ACHN (cell line): ENCODE measurements around the gene MRPL22.
"Not testable (repeated sequence)": the region's sequence is repeated elsewhere in the genome, so short reads cannot be mapped to it uniquely, and the experiment has no call there.

Source experiments
- DNase-seq: peaks from one replicate; pipeline ENCODE4 v3.0.0-alpha.2; 2015
- in situ Hi-C: cut with HindIII; loops from 2 replicates; pipeline ENCODE4 v1.10.0; 2017; ENCODE audit warnings: low sequenced_read_pairs, low pct_ligation_motif_present, low pct_unique_long_range_greater_than_20kb

Gene MRPL22

GRCh38 chr5:154977409-154977808 is 36.5 kb downstream of the MRPL22 start:
- DNase-seq, result no peak
- in situ Hi-C loops, result no loop called here

DNA sequence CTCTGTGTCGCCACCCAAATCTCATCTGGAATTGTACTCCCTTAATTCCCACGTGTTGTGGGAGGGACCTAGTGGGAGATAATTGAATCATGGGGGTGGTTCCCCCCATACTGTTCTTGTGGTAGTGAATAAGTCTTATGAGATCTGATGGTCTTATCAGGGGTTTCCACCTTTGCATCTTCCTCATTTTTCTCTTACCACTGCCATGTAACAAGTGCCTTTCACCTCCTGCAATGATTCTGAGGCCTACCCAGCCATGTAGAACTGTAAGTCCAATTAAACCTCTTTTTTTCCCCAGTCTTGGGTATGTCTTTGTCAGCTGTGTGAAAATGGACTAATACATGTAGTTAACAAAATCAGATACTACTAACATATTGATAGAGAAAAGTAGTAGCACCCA is 37.4 kb downstream of the MRPL22 start:
- in situ Hi-C loops, result not testable (repeated sequence)

DNA sequence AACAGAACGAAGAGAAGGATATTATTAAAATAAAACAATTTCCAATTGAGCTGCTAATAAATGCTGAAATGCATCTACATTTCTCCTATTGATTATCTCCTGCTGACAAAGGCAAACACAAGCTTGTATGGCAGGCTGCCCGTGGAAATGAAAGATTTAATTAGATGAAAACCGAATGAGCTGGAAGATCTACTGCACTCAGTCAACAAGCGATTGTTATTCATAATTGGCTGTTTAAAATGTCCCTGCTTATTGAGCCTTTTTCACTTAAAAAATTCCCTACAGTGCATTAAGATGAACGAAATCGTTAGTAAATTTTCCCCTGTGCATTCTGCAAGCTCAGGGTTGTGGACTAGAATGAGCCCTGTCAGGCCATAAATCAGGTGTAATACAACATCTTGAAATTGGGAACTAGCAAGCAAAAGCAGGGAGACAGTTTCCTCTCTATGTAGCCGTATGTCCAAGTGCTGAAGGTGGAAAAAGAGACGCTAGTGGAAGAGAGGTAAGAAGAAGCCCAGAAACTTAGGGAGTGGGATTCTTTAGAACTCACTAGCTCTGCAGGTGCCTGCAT is 44.2 kb downstream of the MRPL22 start:
- in situ Hi-C loops, result no loop called here
- no peak for DNase-seq

More for the DNA sequence above, 37.4 kb downstream of the MRPL22 start:
- not testable (repeated sequence) for DNase-seq

DNA sequence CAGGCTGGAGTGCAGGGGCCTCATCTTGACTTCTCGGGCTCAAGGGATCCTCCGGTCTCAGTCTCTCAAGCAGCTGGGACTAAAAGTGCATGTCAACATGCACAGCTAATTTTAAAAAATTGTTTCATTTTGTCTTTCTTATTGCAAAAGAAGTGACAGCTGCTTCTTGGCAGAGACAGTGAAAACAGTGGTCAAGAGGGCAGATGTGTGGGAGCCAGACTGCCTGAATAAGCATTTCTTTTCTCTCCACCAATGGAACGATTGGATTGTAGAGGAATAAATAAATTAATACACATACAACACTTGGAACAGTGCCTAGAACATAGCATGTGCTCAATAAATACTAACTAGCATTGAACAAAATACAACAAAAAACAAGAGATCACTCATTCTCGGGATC is 45.3 kb downstream of the MRPL22 start:
- in situ Hi-C loops, result no loop called here
- DNase-seq, result no peak

DNA sequence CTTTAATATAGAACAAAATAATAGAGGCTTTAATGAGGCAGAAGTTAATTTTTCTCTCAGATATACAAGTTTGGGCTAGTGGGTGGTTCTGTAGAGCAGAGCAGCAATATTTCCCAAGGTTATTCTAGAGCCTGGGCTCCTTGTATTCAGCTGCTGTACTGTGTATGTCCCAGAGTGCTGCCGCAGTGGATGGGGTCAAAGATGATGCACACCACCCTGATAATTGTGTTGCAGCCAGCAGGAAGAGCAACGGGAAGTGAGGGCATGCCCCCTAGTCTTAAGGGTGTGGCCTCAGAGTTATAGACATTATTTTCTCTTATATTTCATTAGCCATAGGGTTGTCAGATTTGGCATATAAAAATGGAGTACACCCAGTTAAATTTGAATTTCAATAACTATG is 48.8 kb downstream of the MRPL22 start:
- DNase-seq, result no peak
- in situ Hi-C loops, result no loop called here

- in situ Hi-C loops, result no loop called here
- DNase-seq, result no peak
Observed at GRCh38 chr5:154993461-154993860, 52.6 kb downstream of the MRPL22 start.

DNA sequence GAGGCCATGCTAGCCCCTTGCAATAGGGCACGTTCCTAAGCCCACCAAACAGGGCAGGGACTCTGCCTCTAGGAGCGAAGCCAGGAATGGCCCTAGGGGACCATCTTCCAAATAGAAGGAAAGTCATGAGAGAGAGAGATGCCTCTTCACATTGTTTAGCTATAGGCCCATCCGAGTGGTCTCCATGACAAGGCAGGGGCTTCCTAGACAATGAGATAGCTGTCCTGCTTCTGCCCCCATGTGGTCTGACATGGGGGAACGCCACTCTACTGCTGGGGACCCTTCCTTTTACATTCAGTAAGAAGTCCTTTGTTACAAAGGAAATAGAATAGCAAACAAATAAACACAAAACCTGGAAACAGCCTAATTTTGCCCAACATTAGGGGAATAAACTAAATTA is 54.8 kb downstream of the MRPL22 start:
- DNase-seq, result no peak
- in situ Hi-C loops, result no loop called here

- in situ Hi-C loops, result no loop called here
- DNase-seq, result no peak
Observed at GRCh38 chr5:154997746-154998145, 56.9 kb downstream of the MRPL22 start.

DNA sequence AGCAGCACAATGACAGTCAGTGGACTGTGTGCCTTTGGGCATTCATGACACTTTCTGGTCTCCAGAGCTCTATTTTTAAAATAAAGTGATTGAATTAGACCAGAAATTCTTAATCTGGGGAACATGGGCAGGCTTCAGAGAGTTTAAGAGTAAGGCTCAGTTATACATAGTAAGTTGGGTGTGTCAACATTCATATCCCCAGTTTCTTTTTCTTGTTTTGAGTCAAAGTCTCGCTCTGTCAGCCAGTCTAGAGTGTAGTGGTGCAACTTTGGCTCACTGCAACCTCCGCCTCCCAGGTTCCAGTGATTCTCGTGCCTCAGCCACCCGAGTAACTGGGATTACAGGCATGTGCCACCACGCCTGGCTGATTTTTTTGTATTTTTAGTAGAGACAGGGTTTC is 59.0 kb downstream of the MRPL22 start:
- in situ Hi-C loops, result no loop called here

GRCh38 chr5:155001523-155001922 is 60.6 kb downstream of the MRPL22 start:
- no peak for DNase-seq
- in situ Hi-C loops, result no loop called here

More for the DNA sequence above, 59.0 kb downstream of the MRPL22 start:
- no peak for DNase-seq

DNA sequence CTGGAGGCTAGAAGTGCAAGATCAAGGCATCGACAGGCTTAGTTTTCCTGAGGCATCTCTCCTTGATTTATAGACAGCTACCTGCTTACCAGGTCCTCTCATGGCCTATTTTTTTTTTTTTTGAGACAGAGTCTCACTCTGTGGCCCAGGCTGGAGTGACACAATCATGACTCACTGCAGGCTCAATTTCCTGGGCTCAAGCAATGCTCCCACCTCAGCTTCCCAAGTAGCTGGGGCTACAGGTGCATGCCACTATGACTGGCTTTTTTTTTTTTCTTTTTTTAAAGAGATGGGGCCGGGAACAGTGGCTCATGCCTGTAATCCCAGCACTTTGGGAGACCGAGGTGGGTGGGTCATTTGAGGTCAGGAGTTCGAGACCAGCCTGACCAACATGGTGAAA is 61.8 kb downstream of the MRPL22 start:
- DNase-seq, in situ Hi-C loops: not testable (repeated sequence)

- DNase-seq, result peak; percentile 5
- in situ Hi-C loops, result no loop called here
Observed at GRCh38 chr5:155004138-155004744, 63.4 kb downstream of the MRPL22 start.

DNA sequence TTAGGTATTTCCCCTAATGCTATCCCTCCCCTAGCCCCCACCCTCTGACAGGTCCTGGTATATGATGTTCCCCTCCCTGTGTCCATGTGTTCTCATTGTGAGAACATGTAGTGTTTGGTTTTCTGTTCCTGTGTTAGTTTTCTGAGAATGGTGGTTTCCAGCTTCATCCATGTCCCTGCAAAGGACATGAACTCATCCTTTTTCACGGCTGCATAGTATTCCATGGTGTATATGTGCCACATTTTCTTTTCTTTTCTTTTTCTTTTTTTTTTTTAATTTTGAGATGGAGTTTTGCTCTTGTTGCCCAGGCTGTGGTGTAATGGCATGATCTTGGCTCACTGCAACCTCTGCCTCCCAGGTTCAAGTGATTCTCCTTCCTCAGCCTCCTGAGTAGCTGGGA is 65.4 kb downstream of the MRPL22 start:
- DNase-seq, in situ Hi-C loops: not testable (repeated sequence)

DNA sequence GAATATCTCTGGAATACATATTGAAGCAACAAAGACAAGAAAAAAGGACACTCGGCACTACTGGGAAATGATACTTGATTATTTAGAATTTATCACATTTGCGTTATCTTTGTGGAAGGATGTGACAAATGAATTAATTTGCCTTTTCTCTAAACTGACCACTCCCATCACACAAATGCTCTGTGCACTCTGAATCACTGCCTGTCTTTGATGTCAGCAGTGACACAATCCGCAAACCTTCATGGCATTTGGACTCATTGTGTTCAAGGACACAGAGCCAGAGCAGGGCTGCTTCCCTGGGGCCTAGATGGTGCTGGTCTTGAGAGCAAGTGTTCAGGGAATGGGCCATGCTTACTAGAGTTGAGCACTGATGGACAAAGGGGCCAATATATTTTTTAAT is 67.8 kb downstream of the MRPL22 start:
- DNase-seq, result no peak
- in situ Hi-C loops, result no loop called here

- in situ Hi-C loops, result no loop called here
- DNase-seq, result no peak
Observed at GRCh38 chr5:155010881-155011280, 70.0 kb downstream of the MRPL22 start.

DNA sequence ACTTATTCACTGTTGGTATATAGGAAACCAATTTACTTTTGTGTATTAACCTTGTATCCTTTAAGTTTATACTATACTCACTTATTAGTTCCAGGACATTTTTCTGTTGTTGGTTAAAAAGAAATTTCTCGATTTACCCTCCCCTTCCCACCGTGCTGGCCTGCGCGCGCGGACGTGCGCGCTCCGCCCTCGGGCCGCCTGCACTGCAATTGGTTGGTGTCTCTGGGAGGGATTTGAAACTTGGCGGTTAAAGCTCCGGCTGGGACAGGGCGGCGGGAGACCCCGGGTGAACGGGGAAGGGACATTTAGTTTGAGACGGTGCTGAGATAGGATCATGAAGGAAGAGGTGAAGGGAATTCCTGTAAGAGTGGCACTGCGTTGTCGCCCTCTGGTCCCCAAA is 72.7 kb downstream of the MRPL22 start, which contains the start of gene KIF4B:
KIF4B (plus strand) TSS at position 230 of the 400 bp plus-strand sequence; CDS start at position 335, 105 bp downstream.
- DNase-seq, result no peak
- in situ Hi-C loops, result no loop called here

GRCh38 chr5:155015239-155015638 is 74.4 kb downstream of the MRPL22 start:
- DNase-seq, result no peak
- in situ Hi-C loops, result no loop called here

GRCh38 chr5:155017610-155018009 is 76.7 kb downstream of the MRPL22 start:
- no peak for DNase-seq
- in situ Hi-C loops, result no loop called here
